OCI-LY1 (cell line): ENCODE data around the gene BIN1.

Experiments used
- CTCF ChIP-seq: fragments of 200-600 bp; sonication (generic), shearing (Covaris generic); IDR thresholded peaks from 2 replicates; pipeline ENCODE4 v1.5.1; 2017; ENCODE audit warnings: mild to moderate bottlenecking, antibody characterized with exemption, low read length, moderate library complexity, mixed read lengths
- EZH2 ChIP-seq: fragments of 200-600 bp; sonication (generic), shearing (Covaris generic); IDR thresholded peaks from 2 replicates; pipeline ENCODE4 v1.8.0; 2017; ENCODE audit warnings: borderline replicate concordance, mixed run types, mild to moderate bottlenecking, antibody characterized with exemption, low read length, moderate library complexity, mixed read lengths

GRCh38 chr2:127092901-127093516 is 13.9 kb downstream of the BIN1 start:
- TF ChIP-seq CTCF = no peak
- TF ChIP-seq EZH2 = no peak
